BLaER1 treated with 17β-estradiol and CSF1 and Interleukin-3, amounts not matched to agents 10 nM and 100 nM (cell line): ENCODE data around the gene SIL1.

ENCODE experiments used
- H3K27ac ChIP-seq, 11 experiments: shearing (Covaris generic); formaldehyde crosslinking; 2 replicates each; pipeline ENCODE4 v1.8.1; 2022
- H3K27me3 ChIP-seq, 11 experiments: shearing (Covaris generic); formaldehyde crosslinking; 2 replicates each; pipeline ENCODE4 v1.8.1; 2022
- H3K36me3 ChIP-seq, 11 experiments: shearing (Covaris generic); formaldehyde crosslinking; 2 replicates each; pipeline ENCODE4 v1.8.1; 2022
- H3K4me1 ChIP-seq, 10 experiments: shearing (Covaris generic); formaldehyde crosslinking; 2 replicates each; pipeline ENCODE4 v1.8.1; 2022
- H3K4me2 ChIP-seq, 11 experiments: shearing (Covaris generic); formaldehyde crosslinking; 2 replicates each; pipeline ENCODE4 v1.8.1; 2022
- H3K4me3 ChIP-seq, 10 experiments: shearing (Covaris generic); formaldehyde crosslinking; 2 replicates each; pipeline ENCODE4 v1.8.1; 2022
- H3K9ac ChIP-seq, 11 experiments: shearing (Covaris generic); formaldehyde crosslinking; 2 replicates each; pipeline ENCODE4 v1.8.1; 2022
- H3K9me3 ChIP-seq, 11 experiments: shearing (Covaris generic); formaldehyde crosslinking; replicated peaks in 1 of 11; 2 replicates each; pipeline ENCODE4 v1.8.1; 2022
- H4K20me1 ChIP-seq, 11 experiments: shearing (Covaris generic); formaldehyde crosslinking; 2 replicates each; pipeline ENCODE4 v1.8.1; 2022
- Cebpa-rat ChIP-seq, 11 experiments: shearing (Covaris generic); IDR thresholded peaks; 2 replicates each; pipeline ENCODE4 v1.8.1; 2022

The SIL1 gene

DNA sequence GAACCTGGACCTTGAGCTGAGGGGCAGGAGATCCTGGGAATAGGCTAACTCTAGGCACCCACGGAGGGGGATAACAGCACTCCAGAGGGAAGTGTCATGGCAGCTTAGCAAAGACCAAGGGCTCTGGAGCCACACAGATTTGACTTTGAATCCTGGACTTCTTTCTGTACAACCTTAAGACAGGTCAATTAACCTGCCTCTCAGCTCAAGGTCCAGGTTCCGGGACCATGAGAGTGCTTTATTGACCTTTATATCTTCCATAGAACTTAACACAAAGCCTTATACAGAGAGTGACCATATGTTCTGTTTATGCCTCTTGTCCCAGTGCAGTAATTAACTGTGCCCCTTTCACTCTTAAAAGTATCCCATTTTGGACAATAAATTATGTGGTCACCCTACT is 232.5 kb downstream of the SIL1 start:
- Histone ChIP-seq H3K4me3 (no peak overlapping the region), H4K20me1 (peaks cover 0 to 10% (median 0%) of the 10 kb centered on the region in 11 experiments; a peak in 3 of 22 replicates), H3K4me1 (peaks cover 9 to 23% (median 20%) of the 10 kb centered on the region in 10 experiments), H3K9me3 (peaks cover 0 to under 1% (median 0%) of the 10 kb centered on the region in 11 experiments; a peak in 1 of 22 replicates), H3K27me3 (no peaks in the 10 kb centered on the region), H3K4me2 (0 out of 22 replicates have a peak overlapping the region, but pooled peaks of 3 of the 11 experiments have one; percentile 26 to 59 (median 41)), H3K9ac (no peak overlapping the region), H3K27ac (no peak overlapping the region), H3K36me3 (peaks cover 0 to 7% (median 0%) of the 10 kb centered on the region in 11 experiments; a peak in 1 of 22 replicates)
- no peak for TF ChIP-seq Cebpa-rat (IDR thresholded peaks at IDR 0.05)

DNA sequence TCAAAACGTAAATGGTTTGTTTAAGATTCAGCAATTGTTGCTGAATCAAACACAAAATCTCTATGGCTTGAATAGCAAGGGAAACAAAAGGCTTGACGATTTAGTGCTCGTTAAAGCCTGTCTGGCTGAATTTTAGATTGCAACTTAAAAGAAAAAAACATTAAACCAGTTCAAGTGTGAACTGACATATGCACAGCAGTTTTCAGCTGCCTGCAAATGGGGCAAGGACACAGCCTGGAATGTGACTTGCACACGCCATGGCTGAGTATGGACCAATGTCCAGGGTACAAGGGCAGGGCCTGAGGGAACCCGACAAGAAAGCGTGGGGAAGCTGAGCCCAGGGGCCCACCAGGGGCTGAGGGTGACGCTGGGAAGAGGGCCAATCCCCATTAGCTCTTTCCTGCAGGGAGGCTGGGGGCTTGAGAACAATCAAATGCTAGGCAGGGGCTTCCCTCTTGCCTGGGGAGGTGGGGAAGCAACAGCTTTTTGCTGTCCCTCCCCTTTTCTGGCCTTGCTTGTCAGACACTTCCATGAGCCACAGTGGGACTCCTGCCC is 233.4 kb downstream of the SIL1 start:
- Histone ChIP-seq H4K20me1 (peaks cover 0 to 10% (median 0%) of the 10 kb centered on the region in 11 experiments; a peak in 3 of 22 replicates), H3K9me3 (no peaks in the 10 kb centered on the region), H3K36me3 (peaks cover 0 to 7% (median 0%) of the 10 kb centered on the region in 11 experiments; a peak in 1 of 22 replicates), H3K9ac (no peak overlapping the region), H3K27ac (no peak overlapping the region), H3K27me3 (no peaks in the 10 kb centered on the region), H3K4me3 (no peak overlapping the region), H3K4me2 (no peak overlapping the region), H3K4me1 (peaks cover 9 to 23% (median 19%) of the 10 kb centered on the region in 10 experiments)
- TF ChIP-seq Cebpa-rat (IDR thresholded peaks at IDR 0.05) = no peak

DNA sequence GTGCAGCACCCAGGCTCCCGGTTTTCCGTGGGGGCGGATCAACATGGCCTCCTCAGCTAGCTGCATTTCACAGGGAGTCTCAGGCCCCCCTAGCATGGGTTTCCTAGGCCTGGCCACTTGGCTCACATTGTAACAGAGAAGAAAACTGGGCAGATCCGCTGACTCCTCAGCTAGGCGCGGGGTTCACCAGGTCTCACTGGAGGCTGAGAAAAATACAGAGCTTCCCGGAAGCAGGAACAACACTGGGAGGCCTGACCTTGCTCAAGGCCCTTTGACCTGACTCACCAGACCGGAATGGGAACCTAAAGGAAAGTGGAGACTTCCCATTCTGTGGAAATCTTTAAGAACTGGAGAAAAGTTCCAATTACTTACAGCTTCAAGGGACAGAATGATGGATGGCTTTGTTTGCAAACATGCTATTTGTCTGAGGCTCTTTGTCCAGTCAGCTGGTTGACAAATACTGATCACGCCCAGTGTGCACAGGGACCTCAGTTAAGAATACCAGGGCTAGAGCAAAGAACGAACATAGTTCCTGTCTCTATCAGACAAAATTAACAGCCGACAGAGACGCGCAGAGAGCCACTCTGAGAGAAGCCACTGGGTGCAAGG is 234.3 kb downstream of the SIL1 start:
- H3K9me3 ChIP-seq = no peaks in the 10 kb centered on the region
- no peak for TF ChIP-seq Cebpa-rat (IDR thresholded peaks at IDR 0.05)
- H3K4me2 ChIP-seq = no peak overlapping the region
- no peak overlapping the region for H3K9ac ChIP-seq
- H3K27me3 ChIP-seq = no peaks in the 10 kb centered on the region
- no peak overlapping the region for H3K4me3 ChIP-seq
- H3K4me1 ChIP-seq = peaks cover 9 to 23% (median 19%) of the 10 kb centered on the region in 10 experiments
- H3K36me3 ChIP-seq = peaks cover 0 to 7% (median 0%) of the 10 kb centered on the region in 11 experiments; a peak in 1 of 22 replicates
- H4K20me1 ChIP-seq = peaks cover 0 to 10% (median 0%) of the 10 kb centered on the region in 11 experiments; a peak in 3 of 22 replicates
- no peak overlapping the region for H3K27ac ChIP-seq

DNA sequence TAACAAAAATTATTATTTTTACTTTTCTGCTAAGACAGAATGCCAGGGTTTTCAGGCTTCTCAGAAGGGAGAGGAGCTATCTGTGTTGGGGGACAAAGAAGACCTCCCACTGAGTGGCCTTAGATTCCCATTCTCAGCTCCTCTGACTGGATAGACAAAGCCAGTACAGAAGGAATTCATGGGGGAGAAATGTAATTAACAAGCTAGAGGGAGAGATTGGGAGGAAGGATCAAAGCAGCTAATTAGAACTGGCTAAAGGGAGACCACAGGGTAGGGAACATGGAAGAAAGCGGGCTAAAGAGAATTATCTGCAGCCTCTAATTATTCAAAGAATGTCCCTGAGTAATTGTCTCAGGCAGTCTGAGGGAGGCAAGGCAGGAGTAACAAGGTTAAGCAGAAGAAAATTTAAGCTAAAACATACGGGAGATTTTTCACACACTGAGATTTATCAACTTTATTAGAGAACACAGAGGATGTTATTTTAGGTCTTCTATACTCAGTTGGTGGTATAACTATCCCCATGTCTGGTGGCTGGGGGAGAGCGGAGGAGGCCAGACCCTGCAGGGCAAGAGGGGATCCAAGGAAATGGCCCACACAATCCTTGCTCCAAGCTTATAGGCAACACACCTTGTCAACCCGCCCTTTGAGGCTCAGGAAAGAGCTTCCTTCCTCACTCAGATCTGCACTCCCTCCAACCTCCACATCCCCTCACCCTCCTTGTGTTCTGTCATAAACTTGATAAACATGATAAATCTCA is 235.4 kb downstream of the SIL1 start:
- no peak overlapping the region for H3K4me3 ChIP-seq
- peak overlapping the region in 1 of 11 experiments; percentile 23; a peak in 1 of 22 replicates for H3K9ac ChIP-seq
- H3K4me1 ChIP-seq = peaks cover 6 to 20% (median 9%) of the 10 kb centered on the region in 10 experiments
- H4K20me1 ChIP-seq = peaks cover 0 to 4% (median 0%) of the 10 kb centered on the region in 11 experiments; a peak in 2 of 22 replicates
- TF ChIP-seq Cebpa-rat (IDR thresholded peaks at IDR 0.05) = no peak
- H3K9me3 ChIP-seq = no peaks in the 10 kb centered on the region
- no peak overlapping the region for H3K27ac ChIP-seq
- H3K36me3 ChIP-seq = peaks cover 0 to 7% (median 0%) of the 10 kb centered on the region in 11 experiments; a peak in 1 of 22 replicates
- no peaks in the 10 kb centered on the region for H3K27me3 ChIP-seq
- H3K4me2 ChIP-seq = peak overlapping the region in 1 of 11 experiments; percentile 47; a peak in 1 of 22 replicates

DNA sequence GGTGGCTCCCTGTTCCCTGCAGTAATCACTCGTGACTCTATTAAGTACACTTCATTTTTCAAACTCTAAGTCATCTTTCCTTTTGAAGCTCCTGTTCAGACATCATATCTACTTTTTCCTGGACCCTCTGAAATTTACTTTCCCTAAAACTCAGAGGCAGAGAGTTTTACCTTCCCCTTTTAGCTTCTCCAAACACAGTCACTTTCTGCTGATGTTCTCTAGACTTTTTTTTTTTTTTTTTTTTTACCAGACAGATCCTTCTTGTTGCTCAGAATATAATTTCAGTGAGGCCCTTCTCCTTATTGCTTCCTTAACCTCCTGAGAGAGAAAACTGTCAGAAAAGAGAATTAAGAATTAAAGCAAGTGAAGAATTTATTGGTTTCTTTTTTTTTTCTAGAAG is 236.4 kb downstream of the SIL1 start:
- H3K4me1 ChIP-seq = peaks cover 5 to 20% (median 7%) of the 10 kb centered on the region in 10 experiments; a peak in 18 of 20 replicates
- no peak overlapping the region for H3K4me3 ChIP-seq
- H4K20me1 ChIP-seq = peaks cover 0 to 7% (median 0%) of the 10 kb centered on the region in 11 experiments; a peak in 1 of 22 replicates
- H3K27ac ChIP-seq = no peak overlapping the region
- H3K9me3 ChIP-seq = no peaks in the 10 kb centered on the region
- peak overlapping the region in 2 of 11 experiments; percentile 23 to 47; a peak in 3 of 22 replicates for H3K4me2 ChIP-seq
- TF ChIP-seq Cebpa-rat (IDR thresholded peaks at IDR 0.05) = no peak
- H3K27me3 ChIP-seq = no peaks in the 10 kb centered on the region
- H3K36me3 ChIP-seq = peaks cover 0 to 7% (median 0%) of the 10 kb centered on the region in 11 experiments; a peak in 1 of 22 replicates
- peak overlapping the region in 1 of 11 experiments; percentile 23; a peak in 2 of 22 replicates for H3K9ac ChIP-seq

DNA sequence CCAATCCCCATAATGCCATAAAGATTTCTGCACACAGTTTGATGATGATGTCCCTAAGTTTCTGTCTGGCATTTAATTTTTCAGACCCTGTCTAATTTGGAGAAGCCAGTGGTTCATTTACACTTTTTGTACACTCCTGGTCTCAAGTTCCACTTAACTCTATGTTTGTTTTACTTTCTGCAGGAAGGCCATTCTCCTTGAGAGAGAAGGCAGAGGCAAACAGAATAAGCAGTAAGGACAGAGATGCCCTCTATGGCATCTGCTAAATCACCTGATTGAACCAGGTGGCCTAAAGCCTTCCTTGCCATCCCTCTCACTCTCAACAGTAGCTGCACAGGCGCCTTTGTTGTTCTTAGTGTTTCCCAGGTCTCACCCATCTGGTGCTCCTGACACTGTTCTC is 236.9 kb downstream of the SIL1 start:
- peaks cover 2 to 20% (median 4%) of the 10 kb centered on the region in 10 experiments; a peak in 18 of 20 replicates for H3K4me1 ChIP-seq
- H3K27me3 ChIP-seq = no peaks in the 10 kb centered on the region
- H3K9me3 ChIP-seq = no peaks in the 10 kb centered on the region
- no peak overlapping the region for H3K4me2 ChIP-seq
- no peak overlapping the region for H3K9ac ChIP-seq
- H4K20me1 ChIP-seq = peaks cover 0 to 7% (median 0%) of the 10 kb centered on the region in 11 experiments; a peak in 1 of 22 replicates
- no peak overlapping the region for H3K4me3 ChIP-seq
- H3K36me3 ChIP-seq = peaks cover 0 to 8% (median 0%) of the 10 kb centered on the region in 11 experiments; a peak in 1 of 22 replicates
- no peak for TF ChIP-seq Cebpa-rat (IDR thresholded peaks at IDR 0.05)
- H3K27ac ChIP-seq = no peak overlapping the region

DNA sequence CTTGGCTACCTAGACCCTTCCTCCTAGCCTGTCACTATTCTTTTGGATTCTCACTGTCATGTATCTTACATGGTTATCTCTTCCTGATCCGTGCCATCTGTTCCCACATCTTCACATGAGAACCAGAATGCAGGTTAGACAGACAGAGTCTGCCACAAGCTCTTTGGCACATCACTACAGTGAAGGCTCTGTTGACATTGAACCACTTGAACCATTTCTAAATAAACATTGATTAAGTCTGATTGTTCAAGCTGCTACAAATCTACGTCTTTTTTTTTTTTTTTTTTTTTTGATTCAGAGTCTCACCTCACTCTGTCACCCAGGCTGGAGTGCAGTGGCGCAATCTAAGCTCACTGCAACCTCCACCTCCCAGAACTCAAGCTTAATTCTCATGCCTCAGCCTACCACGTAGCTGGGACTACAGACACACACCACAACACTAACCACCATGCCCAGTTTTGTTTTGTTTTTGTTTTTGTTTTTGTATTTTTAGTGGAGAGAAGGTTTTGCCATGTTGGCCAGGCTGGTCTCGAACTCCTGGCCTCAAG is 237.9 kb downstream of the SIL1 start:
- peaks cover 4 to 27% (median 6%) of the 10 kb centered on the region in 10 experiments; a peak in 19 of 20 replicates for H3K4me1 ChIP-seq
- H3K4me3 ChIP-seq = no peak overlapping the region
- peaks cover 0 to 7% (median 0%) of the 10 kb centered on the region in 11 experiments; a peak in 1 of 22 replicates for H4K20me1 ChIP-seq
- no peaks in the 10 kb centered on the region for H3K9me3 ChIP-seq
- H3K4me2 ChIP-seq = no peak overlapping the region
- H3K27ac ChIP-seq = no peak overlapping the region
- TF ChIP-seq Cebpa-rat (IDR thresholded peaks at IDR 0.05) = no peak
- no peaks in the 10 kb centered on the region for H3K27me3 ChIP-seq
- peaks cover 0 to 16% (median 0%) of the 10 kb centered on the region in 11 experiments; a peak in 2 of 22 replicates for H3K36me3 ChIP-seq
- no peak overlapping the region for H3K9ac ChIP-seq

DNA sequence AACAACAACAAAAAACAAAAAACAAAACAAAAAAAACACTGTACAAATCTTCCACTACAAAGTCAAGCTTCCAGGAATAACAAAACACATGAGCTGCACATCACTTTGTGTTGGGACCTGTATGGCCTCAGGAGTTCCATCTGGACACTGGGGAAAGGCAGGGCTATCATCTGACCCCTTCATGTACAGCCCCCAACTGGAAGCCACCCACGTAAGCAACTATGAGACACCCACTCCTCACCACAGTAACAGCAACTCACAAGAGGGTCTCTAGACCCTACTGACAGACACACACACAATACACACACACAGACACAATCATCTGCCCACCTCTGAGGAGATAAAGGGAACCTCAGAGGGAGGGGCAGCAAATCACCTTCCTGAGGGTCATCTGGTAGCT is 241.4 kb downstream of the SIL1 start:
- H3K4me3 ChIP-seq = no peak overlapping the region
- H4K20me1 ChIP-seq = peaks cover 0 to 19% (median 0%) of the 10 kb centered on the region in 11 experiments; a peak in 2 of 22 replicates
- peaks cover 38 to 50% (median 40%) of the 10 kb centered on the region in 10 experiments for H3K4me1 ChIP-seq
- H3K4me2 ChIP-seq = no peak overlapping the region
- H3K27ac ChIP-seq = no peak overlapping the region
- TF ChIP-seq Cebpa-rat (IDR thresholded peaks at IDR 0.05) = no peak
- peaks cover 0 to 8% (median 0%) of the 10 kb centered on the region in 11 experiments; a peak in 2 of 22 replicates for H3K36me3 ChIP-seq
- H3K9ac ChIP-seq = no peak overlapping the region
- H3K27me3 ChIP-seq = no peaks in the 10 kb centered on the region
- no peaks in the 10 kb centered on the region for H3K9me3 ChIP-seq
